T-helper 1 cell (primary cell): ENCODE results near the gene ST8SIA3.
"Not testable (repeated sequence)": the region's sequence is repeated elsewhere in the genome, so short reads cannot be mapped to it uniquely, and the experiment has no call there.

ENCODE experiments used
- DNase-seq, 5 donors: peaks; one replicate each; pipeline ENCODE4 v3.0.0-alpha.2; 2012 to 2020

ST8SIA3 gene

GRCh38 chr18:57366528-57367081 is 14.2 kb downstream of the ST8SIA3 start:
- DNase-seq, result no peak

GRCh38 chr18:57372444-57372843 is 20.1 kb downstream of the ST8SIA3 start:
- DNase-seq, result no peak

GRCh38 chr18:57373017-57373416 is 20.7 kb downstream of the ST8SIA3 start:
- DNase-seq, result no peak

GRCh38 chr18:57376503-57376902 is 24.1 kb downstream of the ST8SIA3 start:
- DNase-seq, result no peak

- DNase-seq, result no peak
Measured at GRCh38 chr18:57389271-57389670, 36.9 kb downstream of the ST8SIA3 start.

GRCh38 chr18:57390044-57390443 is 37.7 kb downstream of the ST8SIA3 start:
- DNase-seq, result no peak

GRCh38 chr18:57394749-57395148 is 42.4 kb downstream of the ST8SIA3 start:
- not testable (repeated sequence) for DNase-seq

- not testable (repeated sequence) for DNase-seq
Measured at GRCh38 chr18:57396831-57397230, 44.5 kb downstream of the ST8SIA3 start.

- no peak for DNase-seq
Measured at GRCh38 chr18:57397440-57398132, 45.2 kb downstream of the ST8SIA3 start.

- no peak for DNase-seq
Measured at GRCh38 chr18:57404345-57404744, 52.0 kb downstream of the ST8SIA3 start.

GRCh38 chr18:57409650-57410049 is 57.3 kb downstream of the ST8SIA3 start:
- no peak for DNase-seq

GRCh38 chr18:57410749-57411148 is 58.4 kb downstream of the ST8SIA3 start:
- DNase-seq, result no peak

- no peak for DNase-seq
Measured at GRCh38 chr18:57416542-57416941, 64.2 kb downstream of the ST8SIA3 start.
